Measurements from ENCODE around the gene HBZ. TPM values are rescaled to one million over a fixed set of nuclear protein-coding genes. Genes with fewer than 3 reads are reported as not detected.

HBZ gene
- total and polyA plus RNA-seq, 2 of the 13 experiments (the other 11 are each of a cell fraction or from before 2014, with no cell fraction given), result 0.21 TPM; not detected in 1

- no TSS peak for BruUV-seq (replicated peaks)
- H3K9ac ChIP-seq (ENCODE audit: insufficient read depth, low read depth, low read length), result no peak overlapping the region
- peaks cover 23 to 48% of the 10 kb centered on the region in 2 experiments for H3K27me3 ChIP-seq (ENCODE audit: control insufficient read depth in 1 of 2, insufficient read depth in 2 of 2, low read length in 2 of 2)
- POLR2A ChIA-PET, result no interaction called here
- intact Hi-C loops (cut with micrococcal nuclease; ENCODE audit: unreplicated experiment) (no loop called here), in situ Hi-C loops (cut with HindIII; ENCODE audit: extremely low pct_ligation_motif_present, low pct_unique_long_range_greater_than_20kb) (no loop called here)
- no peaks in the 10 kb centered on the region for H3K79me2 ChIP-seq (ENCODE audit: insufficient read depth, low read length)
- no peak overlapping the region for H3K4me3 ChIP-seq (replicated peaks in 1 of 3; ENCODE audit: insufficient read depth in 1 of 3, low read depth in 2 of 3, low read length in 3 of 3)
- no peaks in the 10 kb centered on the region for H3K36me3 ChIP-seq (replicated peaks in 1 of 2; ENCODE audit: control insufficient read depth in 1 of 2, insufficient read depth in 2 of 2, low read length in 2 of 2)
- CTCF ChIA-PET (ENCODE audit: low intra/inter-chr PET ratio, low total read pairs), result no interaction called here
- DNase-seq (ENCODE audit: low spot score) (no peak), FAIRE-seq (no peak), ATAC-seq (no peak)
- WGBS (ENCODE audit: low lambda C conversion rate), result 18% methylated on average over 11 of the region's 11 CpGs
- peaks cover 3% of the 10 kb centered on the region; the same call in 1 of the 2 replicates for H4K20me1 ChIP-seq (ENCODE audit: insufficient read depth, low read length)
- H3K4me1 ChIP-seq (ENCODE audit: insufficient read depth, low read length), result peaks cover 33% of the 10 kb centered on the region
- no peak overlapping the region for H3K27ac ChIP-seq (ENCODE audit: extremely low read length, insufficient read depth, low read length)
- no peak for TF ChIP-seq ZKSCAN8 (CRISPR knock-in tag; IDR thresholded peaks at IDR 0.05; ENCODE audit: borderline replicate concordance)
- TF ChIP-seq TP53 (CRISPR knock-in tag; conservative IDR thresholded peaks at IDR 0.05), result no peak
- no peak for TF ChIP-seq CHD4 (IDR thresholded peaks at IDR 0.05; ENCODE audit: borderline replicate concordance, low read length)
- TF ChIP-seq ETS1 (CRISPR knock-in tag; IDR thresholded peaks at IDR 0.05), result no peak
- TF ChIP-seq RELA (CRISPR knock-in tag; IDR thresholded peaks at IDR 0.05), result no peak
- TF ChIP-seq ZFX (CRISPR knock-in tag; IDR thresholded peaks at IDR 0.05; ENCODE audit: low read depth), result no peak
- TF ChIP-seq ZNF275 (CRISPR knock-in tag; IDR thresholded peaks at IDR 0.05; ENCODE audit: borderline replicate concordance), result no peak
- no peak for TF ChIP-seq ZNF280B (CRISPR knock-in tag; IDR thresholded peaks at IDR 0.05; ENCODE audit: borderline replicate concordance)
- TF ChIP-seq CREM (IDR thresholded peaks at IDR 0.05), result no peak
- no peak for TF ChIP-seq CREM (CRISPR knock-in tag; IDR thresholded peaks at IDR 0.05)
- TF ChIP-seq ZNF138 (CRISPR knock-in tag; IDR thresholded peaks at IDR 0.05; ENCODE audit: low read depth), result no peak
- TF ChIP-seq ZNF24 (IDR thresholded peaks at IDR 0.05), result no peak
- TF ChIP-seq CENPBD1 (CRISPR knock-in tag; IDR thresholded peaks at IDR 0.05; ENCODE audit: borderline replicate concordance, low read depth), result no peak
- TF ChIP-seq ZNF772 (CRISPR knock-in tag; IDR thresholded peaks at IDR 0.05), result no peak
- no peak for TF ChIP-seq ZNF556 (CRISPR knock-in tag; IDR thresholded peaks at IDR 0.05; ENCODE audit: borderline replicate concordance)
- TF ChIP-seq REST (IDR thresholded peaks at IDR 0.05; ENCODE audit: borderline replicate concordance in 1 of 2, low read depth in 1 of 2, low read length in 2 of 2), result no peak
- H3K4me2 ChIP-seq (ENCODE audit: low read depth, low read length), result no peak overlapping the region
- H2AFZ ChIP-seq (ENCODE audit: low read length), result no peak overlapping the region
- no peaks in the 10 kb centered on the region for H3K9me3 ChIP-seq (ENCODE audit: low read length)
Observed at GRCh38 chr16:167122-167690, 14.8 kb downstream of the HBZ start.
